Ishikawa (cell line): ENCODE data around the gene PRXL2A.

ENCODE experiments used
- CEBPB ChIP-seq: IDR thresholded peaks from 2 replicates; pipeline ENCODE4 v1.6.1; 2012
- CREB1 ChIP-seq: IDR thresholded peaks from 2 replicates; pipeline ENCODE4 v1.6.1; 2012; ENCODE audit warnings: low read depth
- EGR1 ChIP-seq: IDR thresholded peaks from 2 replicates; pipeline ENCODE4 v1.6.1; 2012
- EP300 ChIP-seq: IDR thresholded peaks from 2 replicates; pipeline ENCODE4 v1.6.1; 2012; ENCODE audit warnings: borderline replicate concordance
- FOXM1 ChIP-seq: IDR thresholded peaks from 2 replicates; pipeline ENCODE4 v1.6.1; 2012; ENCODE audit warnings: low read depth, borderline replicate concordance
- NFIC ChIP-seq: IDR thresholded peaks from 2 replicates; pipeline ENCODE4 v1.6.1; 2012
- RAD21 ChIP-seq: IDR thresholded peaks from 2 replicates; pipeline ENCODE4 v1.6.1; 2012; ENCODE audit warnings: low read depth
- TAF1 ChIP-seq: IDR thresholded peaks from 2 replicates; pipeline ENCODE4 v1.6.1; 2012; ENCODE audit warnings: low read depth, mild to moderate bottlenecking
- TCF12 ChIP-seq: IDR thresholded peaks from 2 replicates; pipeline ENCODE4 v1.6.1; 2012; ENCODE audit warnings: low read depth
- TEAD4 ChIP-seq: IDR thresholded peaks from 2 replicates; pipeline ENCODE4 v1.6.1; 2012
- YY1 ChIP-seq: IDR thresholded peaks from 2 replicates; pipeline ENCODE4 v1.6.1; 2012; ENCODE audit warnings: low read depth
- ZBTB7A ChIP-seq: IDR thresholded peaks from 2 replicates; pipeline ENCODE4 v1.6.1; 2012; ENCODE audit warnings: low read depth
- TF ChIP-seq, protein P1 (sequence below): IDR thresholded peaks from 2 replicates; pipeline ENCODE4 v1.6.1; 2012; ENCODE audit warnings: low read depth, mild to moderate bottlenecking
- TF ChIP-seq, protein P2 (sequence below): IDR thresholded peaks from 2 replicates; pipeline ENCODE4 v1.6.1; 2012
- TF ChIP-seq, protein P3 (sequence below): IDR thresholded peaks from 2 replicates; pipeline ENCODE4 v1.6.1; 2012

PRXL2A gene

DNA sequence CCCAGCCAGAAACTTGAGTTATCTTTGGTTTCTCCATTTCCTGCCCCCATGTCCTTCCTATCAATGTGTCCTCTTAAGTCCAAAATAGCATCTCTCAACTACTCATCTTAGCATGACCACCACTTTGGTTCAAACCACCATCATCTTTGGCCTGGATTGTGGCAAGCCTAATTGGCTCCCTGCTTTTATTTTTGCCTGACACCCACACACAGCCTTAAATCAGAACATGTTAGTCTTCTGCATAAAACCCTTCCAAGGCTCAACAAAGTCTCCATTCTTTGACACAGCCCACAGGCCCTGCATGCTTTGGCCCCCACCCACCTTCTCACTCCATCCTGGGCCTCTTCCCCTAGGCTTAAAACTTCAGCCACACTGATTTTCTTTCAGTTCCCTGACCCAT is 43.7 kb downstream of the PRXL2A start:
- TF ChIP-seq, protein P1, sequence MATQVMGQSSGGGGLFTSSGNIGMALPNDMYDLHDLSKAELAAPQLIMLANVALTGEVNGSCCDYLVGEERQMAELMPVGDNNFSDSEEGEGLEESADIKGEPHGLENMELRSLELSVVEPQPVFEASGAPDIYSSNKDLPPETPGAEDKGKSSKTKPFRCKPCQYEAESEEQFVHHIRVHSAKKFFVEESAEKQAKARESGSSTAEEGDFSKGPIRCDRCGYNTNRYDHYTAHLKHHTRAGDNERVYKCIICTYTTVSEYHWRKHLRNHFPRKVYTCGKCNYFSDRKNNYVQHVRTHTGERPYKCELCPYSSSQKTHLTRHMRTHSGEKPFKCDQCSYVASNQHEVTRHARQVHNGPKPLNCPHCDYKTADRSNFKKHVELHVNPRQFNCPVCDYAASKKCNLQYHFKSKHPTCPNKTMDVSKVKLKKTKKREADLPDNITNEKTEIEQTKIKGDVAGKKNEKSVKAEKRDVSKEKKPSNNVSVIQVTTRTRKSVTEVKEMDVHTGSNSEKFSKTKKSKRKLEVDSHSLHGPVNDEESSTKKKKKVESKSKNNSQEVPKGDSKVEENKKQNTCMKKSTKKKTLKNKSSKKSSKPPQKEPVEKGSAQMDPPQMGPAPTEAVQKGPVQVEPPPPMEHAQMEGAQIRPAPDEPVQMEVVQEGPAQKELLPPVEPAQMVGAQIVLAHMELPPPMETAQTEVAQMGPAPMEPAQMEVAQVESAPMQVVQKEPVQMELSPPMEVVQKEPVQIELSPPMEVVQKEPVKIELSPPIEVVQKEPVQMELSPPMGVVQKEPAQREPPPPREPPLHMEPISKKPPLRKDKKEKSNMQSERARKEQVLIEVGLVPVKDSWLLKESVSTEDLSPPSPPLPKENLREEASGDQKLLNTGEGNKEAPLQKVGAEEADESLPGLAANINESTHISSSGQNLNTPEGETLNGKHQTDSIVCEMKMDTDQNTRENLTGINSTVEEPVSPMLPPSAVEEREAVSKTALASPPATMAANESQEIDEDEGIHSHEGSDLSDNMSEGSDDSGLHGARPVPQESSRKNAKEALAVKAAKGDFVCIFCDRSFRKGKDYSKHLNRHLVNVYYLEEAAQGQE: no peak

DNA sequence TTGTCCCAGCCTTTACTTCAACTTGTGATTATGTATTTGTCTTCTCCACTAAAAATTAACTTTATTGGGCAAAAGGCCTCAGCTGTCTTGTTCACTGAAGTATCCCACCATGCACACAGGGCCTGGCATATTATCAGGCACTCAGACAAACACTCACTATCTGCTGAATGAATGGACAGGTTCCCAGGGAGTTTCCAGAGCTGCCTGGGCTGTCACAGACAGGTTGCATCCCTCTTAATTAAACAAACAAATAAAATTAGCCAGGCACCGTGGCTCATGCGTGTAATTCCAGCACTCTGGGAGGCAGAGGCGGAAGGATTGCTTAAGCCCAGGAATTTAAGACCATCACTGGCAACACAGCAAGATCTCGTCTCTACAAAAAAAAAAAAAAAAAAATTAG is 44.3 kb downstream of the PRXL2A start:
- TF ChIP-seq CEBPB (no peak), TCF12 (no peak), TAF1 (no peak), EGR1 (no peak), CREB1 (no peak), FOXM1 (no peak), TEAD4 (no peak), YY1 (no peak), NFIC (no peak)
- TF ChIP-seq, protein P2, sequence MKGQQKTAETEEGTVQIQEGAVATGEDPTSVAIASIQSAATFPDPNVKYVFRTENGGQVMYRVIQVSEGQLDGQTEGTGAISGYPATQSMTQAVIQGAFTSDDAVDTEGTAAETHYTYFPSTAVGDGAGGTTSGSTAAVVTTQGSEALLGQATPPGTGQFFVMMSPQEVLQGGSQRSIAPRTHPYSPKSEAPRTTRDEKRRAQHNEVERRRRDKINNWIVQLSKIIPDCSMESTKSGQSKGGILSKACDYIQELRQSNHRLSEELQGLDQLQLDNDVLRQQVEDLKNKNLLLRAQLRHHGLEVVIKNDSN: no peak

DNA sequence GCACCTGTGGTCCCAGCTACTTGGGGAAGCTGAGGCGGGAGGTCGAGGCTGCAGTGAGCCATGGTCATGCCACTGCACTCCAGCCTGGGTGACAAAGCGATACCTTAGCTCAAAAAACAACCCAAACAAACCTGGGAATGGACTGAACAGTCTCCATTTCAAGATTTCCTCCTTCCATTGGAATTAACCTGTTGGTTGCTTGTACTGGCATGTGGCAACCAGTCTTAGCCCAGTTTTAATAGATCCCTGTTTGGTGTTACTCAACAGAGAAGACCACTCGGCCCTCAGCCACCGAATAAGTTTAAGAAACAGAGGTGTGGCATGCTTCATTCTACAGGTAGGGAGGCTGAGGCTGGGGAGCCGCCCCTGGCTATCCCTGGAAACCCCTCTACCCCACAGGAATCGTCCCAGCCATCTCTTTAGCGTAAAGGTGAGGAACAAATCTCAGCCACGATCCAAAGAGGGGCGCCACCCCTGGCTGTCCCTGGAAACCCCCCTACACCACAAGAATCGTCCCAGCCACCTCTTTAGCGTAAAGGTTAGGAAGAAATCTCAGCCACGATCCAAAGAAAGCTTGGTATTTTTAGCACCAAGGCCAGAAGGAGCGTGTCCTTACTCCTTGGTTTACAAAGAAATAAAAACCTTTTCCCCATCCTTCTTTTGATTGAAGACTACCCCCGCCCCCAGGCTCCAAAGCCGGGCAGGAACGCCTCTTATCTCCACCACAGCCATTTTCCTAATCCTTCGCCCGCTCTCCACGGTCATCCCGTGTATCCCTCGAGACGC is 44.9 kb downstream of the PRXL2A start:
- TF ChIP-seq NFIC (0 out of 2 replicates have a peak, but pooled peaks have one; percentile 27), EGR1 (no peak)

DNA sequence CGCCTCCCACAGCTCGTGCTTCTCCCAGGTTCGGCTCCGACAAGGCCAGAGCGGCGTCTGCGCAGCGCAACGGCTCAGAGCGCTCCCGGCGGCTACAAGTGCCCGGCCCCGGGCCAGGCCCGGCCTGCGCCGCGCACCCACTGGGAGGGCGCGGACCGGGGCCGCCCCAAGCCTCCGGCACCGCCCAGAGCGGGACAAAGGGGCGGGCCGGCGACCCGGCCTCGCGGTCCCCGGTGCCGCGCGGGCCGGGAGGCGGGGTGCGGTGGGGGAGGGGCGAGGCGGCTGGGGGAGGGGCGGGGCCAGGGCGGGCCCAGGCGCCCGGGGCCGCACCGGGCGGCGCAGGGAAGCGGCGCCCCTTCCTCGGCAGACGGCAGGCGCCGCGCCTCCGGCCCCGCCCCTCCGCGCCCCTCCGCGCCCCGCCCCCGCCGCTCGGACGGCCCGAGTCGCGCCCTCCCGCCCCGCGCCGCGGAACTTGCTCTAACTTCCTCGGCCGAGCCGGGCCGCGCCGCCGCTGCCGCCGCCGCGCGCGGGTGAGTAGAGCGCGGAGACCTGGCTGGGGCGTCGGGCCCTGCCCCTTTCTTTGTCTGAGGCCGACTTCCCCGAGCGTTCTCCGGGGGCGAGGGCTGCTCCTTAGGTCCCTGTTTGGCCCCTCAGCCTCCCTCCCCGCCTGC is 45.6 kb downstream of the PRXL2A start, which contains the start of gene TSPAN14:
TSS of gene TSPAN14 (plus strand) at position 469 of the 671 bp plus-strand sequence. CDS start 34,924 bp downstream, outside the sequence.
- TF ChIP-seq YY1 (peak; percentile 5; the same call in 1 of the 2 replicates), NFIC (no peak), EP300 (no peak)
- TF ChIP-seq, protein P3, sequence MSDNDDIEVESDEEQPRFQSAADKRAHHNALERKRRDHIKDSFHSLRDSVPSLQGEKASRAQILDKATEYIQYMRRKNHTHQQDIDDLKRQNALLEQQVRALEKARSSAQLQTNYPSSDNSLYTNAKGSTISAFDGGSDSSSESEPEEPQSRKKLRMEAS: peak; percentile 93; the same call in 1 of the 2 replicates
- TF ChIP-seq, protein P2: no peak
- TF ChIP-seq, protein P1: no peak

DNA sequence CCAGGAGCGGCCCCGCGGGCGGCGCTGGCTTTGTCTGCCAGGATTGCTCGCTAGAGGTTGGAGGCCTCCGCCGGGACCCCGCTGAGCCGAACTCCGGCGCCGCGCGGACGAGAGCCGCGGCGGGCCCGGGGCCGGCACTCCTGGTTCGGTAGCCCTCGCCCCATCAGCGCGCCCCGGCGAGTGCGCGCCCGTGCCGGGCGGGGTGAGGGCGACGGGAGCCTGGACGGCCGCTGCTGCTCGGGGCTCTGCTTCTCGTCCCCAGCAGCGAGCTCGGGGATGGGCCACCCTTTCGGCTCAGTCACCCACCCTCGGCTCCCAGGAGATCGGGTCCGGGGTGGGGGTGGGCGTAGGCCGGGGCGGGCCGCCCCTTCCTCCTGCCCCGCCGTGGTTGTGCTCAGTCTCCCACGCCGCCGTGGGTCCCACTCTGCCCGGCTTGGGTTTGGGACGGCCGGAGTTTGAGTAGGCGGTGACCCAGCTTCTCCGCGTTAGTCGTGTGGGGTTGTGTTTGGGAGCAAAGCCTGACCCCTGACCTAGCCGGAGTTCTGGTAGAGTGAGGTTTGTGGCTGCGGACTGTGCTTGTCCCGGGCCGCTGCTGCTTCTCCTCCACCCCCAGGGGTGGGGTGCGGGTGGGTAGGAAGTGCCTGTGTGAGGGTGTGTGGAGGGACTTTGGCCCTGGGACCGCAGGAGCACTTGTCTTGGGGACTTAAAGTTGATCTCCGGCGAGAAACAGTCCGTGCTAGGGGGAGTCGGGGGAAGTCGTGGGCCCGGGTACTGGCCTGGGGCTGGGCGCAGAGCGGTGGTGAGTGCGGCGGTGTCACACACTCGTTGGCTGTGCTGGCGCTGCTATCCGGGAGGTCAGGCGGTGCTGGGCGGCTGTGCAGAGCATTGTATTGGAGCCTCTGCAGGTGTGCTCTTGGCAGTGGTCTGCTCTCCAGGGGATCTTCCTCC is 46.4 kb downstream of the PRXL2A start:
- TF ChIP-seq YY1 (peak; percentile 3; the same call in 1 of the 2 replicates), FOXM1 (no peak), NFIC (peak; percentile 74), TCF12 (peak; percentile 84), TEAD4 (no peak), RAD21 (no peak), EGR1 (0 out of 2 replicates have a peak, but pooled peaks have one; percentile 19), EP300 (peak; percentile 60; the same call in 1 of the 2 replicates), TAF1 (no peak; the same call in 1 of the 2 replicates), CREB1 (no peak), ZBTB7A (peak; percentile 39; the same call in 1 of the 2 replicates), CEBPB (no peak)
- TF ChIP-seq, protein P2: peak; percentile 29; the same call in 1 of the 2 replicates
- TF ChIP-seq, protein P3: peak; percentile 63; the same call in 1 of the 2 replicates
- TF ChIP-seq, protein P1: no peak
